GM19452 (cell line): Measurements from ENCODE around the gene GJA10.

Source experiments
- ATAC-seq: cut with Tn5 transposase; IDR thresholded peaks from one replicate; pipeline ENCODE4 v1.9.1; 2021; ENCODE audit not compliant: unreplicated experiment

Gene GJA10

DNA sequence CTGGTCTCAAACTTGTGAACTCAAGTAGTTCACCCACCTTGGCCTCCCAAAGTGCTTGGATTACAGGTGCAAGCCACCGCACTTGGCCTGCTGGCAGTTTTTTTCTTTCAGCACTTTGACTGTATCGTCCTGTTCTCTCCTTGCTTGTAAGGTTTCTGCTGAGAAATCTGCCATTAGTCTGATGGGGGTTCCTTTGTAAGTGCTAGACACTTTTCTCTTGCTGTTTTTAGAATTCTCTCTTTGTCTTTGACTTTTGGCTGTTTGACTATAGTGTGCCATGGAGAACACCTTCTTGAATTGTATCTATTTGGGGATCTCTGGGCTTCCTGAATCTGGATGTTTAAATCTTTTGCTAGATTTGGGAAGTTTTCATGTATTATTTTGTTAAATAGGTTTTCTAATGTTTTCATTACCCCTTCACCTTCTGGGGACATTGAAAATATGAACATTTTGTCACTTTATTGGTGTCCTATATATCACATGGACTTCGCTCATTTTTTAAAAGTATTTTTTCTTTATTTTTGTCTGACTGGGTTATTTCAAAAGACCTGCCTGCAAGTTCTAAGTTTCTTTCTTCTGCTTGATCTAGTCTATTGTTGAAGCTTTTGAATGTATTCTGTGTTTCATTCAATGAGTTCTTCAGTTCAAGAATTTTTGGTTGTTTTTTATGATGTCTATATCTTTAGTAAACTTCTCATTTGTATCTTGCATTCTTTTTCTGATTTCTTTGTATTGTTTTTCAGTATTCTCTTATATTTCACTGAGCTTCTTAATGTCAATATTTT is 22.1 kb downstream of the GJA10 start:
- ATAC-seq: no peak

DNA sequence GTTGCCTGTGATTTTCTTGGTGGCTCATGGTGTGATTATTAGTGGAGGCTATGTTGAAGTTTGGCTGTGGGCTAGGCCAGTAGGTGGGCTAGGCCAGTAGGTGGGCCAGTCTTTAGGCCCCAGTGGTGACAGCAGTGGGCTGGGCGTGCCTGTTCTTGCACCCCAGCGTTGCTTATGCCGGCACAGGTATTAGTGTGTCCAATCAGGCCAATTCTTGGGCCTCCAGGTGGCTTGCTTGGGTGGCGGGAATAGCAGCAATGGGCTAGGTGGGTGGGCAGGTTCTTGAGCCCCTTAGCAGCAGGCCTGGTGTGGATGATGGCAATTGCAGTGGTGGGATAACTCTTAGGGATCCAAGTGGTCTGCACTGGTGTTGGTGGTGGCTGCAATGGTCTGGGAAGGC is 22.9 kb downstream of the GJA10 start:
- no peak for ATAC-seq

DNA sequence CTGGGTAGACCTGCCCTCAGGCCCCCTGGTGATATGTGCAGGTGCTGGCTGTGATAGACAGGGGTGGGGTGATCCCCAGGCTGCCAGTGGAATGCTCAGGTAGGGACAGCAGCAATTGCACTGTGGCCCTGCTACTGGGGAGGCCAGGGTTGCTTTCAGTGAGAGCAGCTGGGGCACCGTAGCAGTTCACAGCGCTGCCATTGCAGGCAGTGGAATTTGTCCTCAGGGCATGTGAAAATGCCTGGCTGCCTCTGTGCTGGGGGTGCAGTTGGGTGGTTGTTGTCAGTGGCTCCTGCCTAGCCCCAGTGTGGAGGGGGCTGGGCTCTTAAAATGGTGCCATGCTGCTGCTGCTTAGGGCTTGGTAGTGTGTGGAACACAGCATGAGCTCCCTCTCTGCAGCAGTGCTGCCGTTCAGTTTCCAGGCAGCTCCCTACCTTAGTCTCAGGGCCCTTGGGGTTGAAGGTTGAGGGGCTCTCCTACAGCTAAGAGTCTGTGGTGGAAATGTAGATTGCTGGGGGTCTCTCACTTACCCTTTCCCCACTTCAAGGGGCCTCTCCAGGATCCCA is 23.6 kb downstream of the GJA10 start:
- no peak for ATAC-seq

DNA sequence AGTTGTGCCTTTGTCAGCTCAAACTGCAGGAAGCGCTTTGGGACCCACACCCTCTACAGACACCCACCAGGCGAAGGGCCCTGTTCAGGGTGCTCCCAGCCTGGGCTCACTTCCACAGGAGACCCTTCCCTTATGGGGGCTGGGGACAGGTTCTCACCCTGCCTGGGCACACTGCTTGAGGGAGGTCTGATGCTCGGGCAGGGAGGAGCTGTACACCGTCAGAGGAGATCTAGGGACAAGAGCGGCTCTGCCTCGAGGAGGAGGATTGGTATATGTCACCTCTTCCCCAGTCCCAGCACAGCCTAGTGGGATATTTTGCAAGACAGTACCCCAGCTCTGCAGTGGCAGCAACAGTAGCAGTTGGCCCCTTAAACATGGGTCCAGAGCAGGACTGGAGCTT is 26.9 kb downstream of the GJA10 start:
- no peak for ATAC-seq

DNA sequence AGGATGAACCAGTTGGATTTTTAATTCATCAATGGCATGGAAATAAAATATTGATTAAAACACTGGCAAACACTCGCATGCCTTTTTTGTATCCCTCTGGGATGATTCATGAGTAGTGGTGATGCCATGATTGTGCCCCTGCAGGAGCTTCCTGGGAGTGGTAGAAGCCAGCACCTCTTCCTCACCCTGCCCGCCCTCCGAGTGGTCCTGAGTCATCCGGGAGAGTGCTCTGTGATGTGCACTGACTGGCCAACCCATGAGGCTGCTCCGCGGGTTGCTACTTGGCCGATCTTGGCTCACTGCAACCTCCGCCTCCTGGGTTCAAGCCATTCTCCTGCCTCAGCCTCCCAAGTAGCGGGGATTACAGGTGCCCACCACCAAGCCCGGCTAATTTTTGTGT is 27.4 kb downstream of the GJA10 start:
- no peak for ATAC-seq

DNA sequence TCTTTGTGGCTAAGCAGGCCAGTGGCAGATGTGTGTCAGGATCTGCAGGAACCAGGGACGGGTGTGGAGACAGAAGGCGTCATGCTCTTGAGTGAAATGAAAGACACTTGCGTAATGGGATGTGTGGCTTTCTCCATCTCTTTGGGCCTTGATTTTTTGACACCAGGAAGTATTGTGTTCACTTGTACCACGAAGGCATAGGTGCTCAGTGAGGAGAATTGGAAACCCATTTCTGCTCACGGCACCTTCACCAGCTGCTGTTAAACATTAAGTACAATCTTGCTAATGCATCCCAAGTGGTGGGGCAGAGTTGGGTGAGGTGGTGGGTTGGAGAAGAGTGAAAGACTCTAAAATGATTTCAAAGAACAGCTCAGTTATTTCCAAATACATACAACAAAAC is 30.0 kb downstream of the GJA10 start:
- no peak for ATAC-seq

DNA sequence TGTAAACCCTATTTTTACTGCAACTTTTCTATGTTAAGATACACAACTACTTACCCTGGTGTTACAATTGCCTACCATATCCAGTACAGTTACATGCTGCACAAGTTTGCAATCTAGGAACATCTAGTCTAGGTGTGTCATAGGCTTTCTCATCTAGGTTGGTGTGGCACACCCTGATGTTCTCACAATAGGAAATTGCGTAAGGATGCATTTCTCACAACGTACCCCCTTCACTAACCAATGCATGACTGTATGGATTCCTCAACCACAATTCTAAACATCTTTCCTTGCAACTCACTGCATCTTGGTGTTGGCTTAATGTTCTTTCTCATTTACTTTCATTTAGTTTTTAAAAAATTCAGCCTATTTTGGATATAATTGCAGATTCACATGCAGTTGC is 31.6 kb downstream of the GJA10 start:
- no peak for ATAC-seq

DNA sequence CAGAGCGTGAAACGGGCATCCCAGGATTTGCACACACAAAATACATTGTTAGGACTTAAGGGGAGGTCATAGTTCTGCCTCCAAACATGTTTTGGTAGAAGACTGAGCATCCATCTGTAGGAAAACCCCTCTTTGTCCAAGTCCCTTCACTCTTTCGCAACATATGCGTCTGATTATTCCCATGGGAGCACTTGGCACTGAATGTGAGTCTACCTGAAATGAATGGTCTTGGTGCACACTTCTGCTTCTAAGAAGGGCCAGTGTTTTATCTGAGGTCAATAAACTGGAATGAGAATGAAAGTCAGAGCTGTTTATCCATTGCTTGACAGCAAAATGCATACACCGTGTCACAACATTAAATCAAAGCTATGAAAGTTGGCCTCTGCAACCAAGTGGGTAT is 33.0 kb downstream of the GJA10 start:
- no peak for ATAC-seq

DNA sequence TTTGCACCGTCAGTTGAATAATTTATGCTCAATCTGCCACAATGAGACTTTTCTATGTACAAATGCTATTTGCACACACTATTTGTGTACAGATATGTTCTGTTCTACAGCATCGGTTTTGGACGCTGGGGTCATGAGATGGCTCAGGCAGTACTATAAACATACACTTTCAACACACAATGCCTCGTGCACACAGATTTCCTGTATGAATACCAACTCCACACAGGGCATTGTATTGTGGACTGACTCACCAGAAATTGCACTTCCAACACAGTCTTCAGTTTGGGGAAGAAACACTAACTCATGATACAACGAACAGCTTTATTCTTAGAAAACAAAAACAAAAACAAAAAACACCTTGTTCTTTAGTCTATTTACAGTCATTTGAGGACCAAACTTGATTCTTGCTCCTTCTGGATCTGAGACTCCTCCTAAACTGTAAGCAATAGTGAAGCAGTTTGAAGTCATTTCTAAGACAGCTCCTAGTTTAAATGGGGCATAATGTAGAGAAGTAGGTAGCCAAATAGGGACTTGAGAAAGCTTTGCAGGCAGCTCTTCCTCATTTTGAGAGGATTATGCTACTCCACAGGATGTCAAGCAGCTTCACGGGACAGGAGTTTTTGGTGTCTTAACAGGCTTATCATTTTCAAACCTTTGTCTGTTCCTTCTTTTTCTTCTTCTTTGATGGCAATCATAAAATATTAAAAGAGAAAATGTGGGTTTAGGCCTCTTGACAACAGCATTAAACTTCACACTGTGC is 33.7 kb downstream of the GJA10 start:
- no peak for ATAC-seq

DNA sequence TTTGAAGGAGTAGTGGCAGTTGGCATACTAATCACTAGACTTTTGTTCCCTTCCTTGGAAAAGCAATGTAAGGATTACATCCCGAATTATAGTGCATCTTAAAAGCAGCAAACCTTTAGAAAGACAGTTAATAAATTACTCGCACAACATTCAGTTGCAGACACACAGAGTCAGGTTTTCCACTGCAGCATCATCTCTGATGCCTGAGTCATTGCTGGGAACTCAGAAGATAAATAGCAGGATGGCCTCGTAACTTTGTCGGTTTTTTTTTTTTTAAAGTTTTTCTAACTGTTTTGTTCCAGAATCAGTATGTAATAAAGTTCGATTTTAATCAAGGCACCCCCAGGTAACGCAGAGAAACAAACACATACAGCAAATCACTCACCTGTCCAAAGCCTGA is 34.3 kb downstream of the GJA10 start:
- ATAC-seq: no peak

DNA sequence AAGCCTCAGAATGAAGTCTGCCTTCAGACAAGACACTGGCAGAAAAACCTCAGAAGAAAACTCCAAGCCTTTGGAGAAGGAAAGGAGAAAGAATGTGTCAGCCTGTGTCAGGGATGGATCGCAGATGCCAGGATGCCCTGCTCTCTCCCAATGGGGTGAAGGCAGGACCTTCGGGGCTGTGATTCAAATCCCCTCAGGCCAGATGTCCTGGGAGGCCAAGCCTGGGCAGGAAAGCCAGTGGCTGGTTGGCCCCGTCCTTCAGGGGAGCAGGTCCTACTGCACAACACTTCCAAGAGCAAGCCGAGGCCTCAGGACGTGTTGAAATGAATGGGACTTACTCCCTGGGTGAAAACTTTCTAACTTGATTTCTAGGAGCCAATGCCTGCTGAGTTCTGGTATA is 36.5 kb downstream of the GJA10 start:
- ATAC-seq: no peak

DNA sequence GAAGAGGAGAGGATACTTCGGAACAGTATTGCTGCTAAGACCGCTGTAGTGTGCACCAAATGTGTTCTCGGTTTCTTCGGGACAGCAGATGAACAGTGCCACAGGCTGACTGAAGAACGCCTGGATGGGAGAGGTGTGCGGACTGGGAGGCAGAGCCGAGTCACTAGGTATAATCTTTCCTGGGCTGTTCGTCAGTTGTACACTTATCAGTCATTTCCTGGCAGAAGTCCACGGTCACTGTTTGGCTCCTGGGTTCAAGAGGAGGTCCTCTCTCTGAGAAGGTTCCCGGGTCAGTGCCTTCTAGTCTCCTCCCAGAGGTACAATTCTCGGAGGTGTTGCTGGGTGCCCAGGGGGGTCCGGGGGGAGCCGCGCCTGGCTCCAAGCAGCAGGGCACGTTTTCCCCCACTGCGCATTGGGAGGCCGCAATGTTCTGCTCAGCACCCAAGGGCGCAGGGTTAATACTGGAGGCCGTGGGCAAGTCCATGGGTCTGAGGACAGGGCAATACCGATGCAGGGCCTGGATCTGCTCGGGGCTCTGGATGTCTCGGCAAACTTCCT is 38.1 kb downstream of the GJA10 start:
- no peak for ATAC-seq

DNA sequence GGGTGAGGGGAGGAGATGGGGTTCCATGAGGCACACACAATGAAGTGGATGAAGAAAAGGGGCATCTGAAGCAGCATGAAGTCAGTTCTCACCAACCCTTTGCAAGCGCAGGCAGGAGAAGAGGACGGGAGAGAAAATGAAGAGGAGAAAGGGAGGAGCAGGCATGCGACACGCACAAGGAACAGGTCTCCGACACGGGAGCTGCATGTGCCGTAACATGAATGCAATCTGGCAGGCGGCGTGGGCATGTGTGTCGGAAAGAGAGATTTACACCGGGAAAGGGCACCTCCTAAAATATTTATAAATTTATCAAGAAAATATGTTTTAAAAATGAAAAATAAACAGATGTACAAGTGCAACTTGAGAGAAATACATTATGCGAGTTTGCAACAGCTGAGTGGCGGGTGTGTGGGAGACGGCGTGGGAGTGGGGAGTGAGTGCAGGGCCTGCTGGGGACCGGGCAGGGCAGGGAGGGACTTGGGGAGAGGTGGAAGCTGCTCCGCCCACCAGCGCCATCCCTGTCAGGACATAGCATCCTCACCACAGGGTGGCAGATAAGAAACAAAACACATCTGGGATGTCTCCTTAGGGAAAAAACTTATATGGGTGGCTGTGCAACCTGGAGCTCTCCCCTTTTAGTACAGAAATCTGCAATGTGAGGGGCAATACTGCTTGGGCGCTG is 40.6 kb downstream of the GJA10 start:
- no peak for ATAC-seq

DNA sequence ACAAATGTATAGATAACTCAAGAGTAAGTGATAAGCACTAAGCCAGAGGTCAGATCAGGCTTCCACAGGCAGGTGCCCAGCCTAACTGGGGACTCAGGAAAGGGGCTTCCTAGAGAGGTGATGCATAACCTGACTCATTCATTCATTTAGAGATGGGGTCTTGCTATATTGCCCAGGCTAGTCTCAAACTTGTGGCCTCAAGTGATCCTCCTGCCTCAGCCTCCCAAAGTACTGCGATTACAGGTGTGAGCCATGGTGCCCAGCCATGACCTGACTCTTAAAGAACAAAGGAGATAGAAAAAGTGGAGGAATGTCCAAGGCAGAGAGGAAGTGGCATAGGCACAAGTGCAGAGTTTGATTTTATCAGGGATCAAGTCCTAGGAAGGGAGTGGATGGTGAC is 41.9 kb downstream of the GJA10 start:
- ATAC-seq: no peak

DNA sequence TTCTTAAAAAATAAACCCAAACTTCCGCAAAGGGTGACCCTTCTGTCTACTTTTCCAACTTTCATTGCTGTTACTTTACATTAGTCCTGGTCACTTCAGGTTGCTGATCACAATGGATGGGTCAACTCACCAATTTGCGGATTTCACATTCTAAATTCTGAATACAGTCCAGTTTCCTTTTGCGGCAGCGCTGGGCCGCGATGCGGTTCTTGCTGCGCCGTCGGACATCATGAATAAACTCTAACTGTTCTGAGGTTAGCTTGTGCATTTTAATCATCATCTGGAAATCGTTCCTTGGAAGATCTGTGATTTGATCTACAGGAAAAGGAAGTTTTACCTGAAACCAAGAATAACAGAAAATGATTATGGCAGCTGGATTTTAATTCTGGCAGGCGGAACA is 43.7 kb downstream of the GJA10 start:
- ATAC-seq: no peak

DNA sequence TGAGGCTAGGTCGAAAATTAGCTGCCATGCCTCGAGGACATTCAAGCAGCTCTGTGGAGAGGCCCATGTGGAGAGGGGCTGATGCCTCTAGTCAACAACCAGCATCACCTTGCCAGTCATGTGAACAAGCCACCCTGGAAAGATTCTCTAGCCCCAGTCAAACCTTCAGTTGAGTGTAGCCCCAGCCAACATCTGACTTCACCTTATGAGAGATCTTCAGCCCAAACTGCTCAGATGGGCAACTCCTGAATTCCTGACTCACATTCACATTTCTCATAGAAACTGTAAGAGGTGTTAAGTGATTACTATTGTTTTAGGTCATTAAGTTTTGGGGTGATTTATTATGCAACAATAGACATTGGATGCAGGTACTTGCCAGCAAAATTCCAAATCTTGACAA is 44.9 kb downstream of the GJA10 start:
- no peak for ATAC-seq

DNA sequence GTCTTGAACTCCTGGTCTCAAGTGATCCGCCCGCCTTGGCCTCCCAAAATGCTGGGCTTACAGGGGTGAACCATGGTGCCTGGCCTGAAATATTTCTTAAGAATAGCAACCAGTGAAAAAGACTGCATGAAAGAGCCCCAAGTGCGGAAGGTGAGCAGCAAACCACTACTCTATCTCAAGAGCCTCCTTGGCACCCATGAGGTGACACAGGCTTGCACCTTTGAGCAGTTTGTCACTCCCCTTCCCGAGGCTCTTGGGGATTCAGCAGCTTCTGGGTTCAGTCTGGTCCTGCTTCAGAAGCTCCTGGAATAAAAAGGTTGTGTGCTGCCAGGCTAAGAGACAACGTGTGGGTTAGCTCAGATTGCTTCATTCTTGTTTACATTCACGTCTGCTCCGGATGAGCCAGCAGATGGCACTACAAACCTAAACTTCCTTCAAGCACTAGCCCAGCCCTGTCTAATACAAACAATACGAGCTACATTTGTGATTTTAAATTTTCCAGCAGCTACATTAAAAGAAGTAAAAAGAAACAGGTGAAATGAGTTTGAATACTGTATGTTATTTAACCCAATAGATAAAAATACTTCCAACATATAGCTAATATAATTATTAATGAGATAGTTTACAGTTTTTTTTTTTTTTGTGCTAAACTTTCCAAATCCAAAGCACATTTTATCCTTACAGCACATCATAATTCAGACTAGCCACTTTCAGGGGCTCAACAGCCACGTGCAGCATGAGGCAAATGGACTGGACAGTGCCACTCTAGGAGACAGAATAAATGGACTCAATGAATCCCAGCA is 46.2 kb downstream of the GJA10 start:
- peak; percentile 89 for ATAC-seq

DNA sequence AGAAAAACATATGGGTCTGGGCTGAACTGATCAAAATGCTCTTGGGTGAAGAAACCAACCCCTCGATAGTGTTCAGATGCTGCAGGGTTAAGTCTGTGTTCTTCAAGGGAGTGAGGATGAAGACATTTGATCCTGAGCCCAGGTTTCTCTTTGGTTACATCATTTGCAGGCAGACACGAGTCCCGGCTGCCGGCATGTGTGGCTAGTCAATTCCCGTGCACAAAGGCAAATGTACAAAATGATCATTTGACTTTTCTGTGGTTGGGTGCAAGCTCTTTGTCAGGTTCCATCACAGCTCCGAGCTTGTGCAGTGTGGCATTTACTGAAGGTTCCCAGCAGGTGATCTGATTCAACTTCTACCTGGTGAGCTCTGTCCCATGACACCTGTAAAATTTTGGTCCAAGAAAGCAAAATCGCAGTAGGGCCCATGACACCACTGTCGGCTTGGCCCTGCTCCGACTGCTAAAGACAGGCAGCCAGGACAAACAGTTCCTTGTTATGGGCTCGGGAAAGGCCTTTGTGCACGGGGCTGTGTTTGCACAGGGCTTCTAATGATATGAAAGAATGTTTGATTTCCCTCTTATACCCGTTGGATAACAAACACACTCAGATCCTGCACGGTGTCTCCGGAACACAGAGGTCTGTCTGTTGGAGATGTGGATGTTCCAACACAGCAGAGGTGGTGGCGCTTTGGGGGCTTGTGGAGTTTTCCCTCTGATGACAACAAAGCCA is 46.9 kb downstream of the GJA10 start:
- ATAC-seq: no peak

DNA sequence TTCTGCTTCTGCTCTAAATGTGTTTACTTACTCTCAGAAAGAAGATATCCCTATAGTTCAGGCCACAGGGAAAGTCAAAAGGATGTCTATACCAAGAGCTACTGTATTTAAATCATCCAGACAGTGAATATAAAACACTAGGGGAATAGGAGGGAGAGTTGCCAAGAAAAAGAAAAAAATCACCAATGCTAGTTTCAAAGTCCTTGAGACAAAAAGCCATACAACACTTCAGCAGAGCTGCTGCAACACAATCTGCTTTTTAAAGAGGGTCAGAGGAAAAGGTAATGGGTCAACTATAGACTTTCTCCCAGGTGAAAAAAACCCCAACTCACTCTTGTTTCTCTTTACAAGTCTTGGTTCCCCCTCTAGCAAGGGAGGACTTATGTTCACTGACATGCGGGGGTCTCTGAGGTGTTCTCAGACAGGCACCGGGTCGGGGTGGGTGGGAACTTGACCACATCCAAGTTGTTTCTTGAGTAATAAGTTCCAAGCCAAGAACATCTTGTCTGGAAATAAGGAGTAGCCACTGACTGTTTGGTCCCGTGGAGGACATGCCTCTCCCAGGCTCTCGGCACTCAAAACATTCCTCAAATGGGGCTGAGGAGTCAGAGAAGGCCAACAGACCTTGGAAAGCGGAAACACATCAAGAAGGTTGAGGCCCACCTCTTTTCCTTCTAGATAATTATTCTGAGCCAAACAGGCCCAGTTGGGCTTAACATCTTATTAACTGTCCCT is 47.7 kb downstream of the GJA10 start:
- no peak for ATAC-seq
